ENCODE measurements around the gene LIAS. TPM values are rescaled to one million over a fixed set of nuclear protein-coding genes. Genes with fewer than 3 reads are reported as not detected.

The LIAS gene
- total and polyA plus RNA-seq, 2 of the 13 experiments (the other 11 are each of a cell fraction or from before 2014, with no cell fraction given) = 16.0 to 16.6 TPM

DNA sequence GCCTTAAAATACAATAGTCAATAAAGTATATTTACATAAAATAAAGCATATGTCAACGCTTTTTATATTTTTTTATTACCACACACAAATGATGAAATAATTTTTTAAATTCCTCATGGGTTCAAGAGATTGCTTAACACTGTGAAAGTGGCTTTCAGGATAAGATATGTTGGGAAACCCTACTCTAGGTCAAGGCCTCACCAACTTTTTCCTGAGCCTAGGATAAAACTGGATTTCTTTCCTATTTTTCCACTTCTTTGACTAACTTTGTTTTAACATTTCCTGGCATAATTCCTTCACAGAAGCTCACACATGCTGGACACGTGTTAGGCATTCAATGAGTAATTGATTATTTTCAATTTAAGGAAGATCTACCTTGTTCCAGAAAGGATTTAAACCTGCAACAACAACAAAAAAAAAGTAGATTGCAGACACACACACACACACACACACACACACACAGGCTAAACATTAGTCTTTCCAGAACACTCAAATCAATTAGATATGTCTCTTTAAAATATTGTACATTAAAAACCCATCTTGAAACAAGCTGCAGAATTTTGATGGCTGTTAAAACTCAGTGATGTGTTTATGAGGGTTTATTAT, 43.1 kb upstream of the LIAS start (continued):
- TF ChIP-seq, protein P1, sequence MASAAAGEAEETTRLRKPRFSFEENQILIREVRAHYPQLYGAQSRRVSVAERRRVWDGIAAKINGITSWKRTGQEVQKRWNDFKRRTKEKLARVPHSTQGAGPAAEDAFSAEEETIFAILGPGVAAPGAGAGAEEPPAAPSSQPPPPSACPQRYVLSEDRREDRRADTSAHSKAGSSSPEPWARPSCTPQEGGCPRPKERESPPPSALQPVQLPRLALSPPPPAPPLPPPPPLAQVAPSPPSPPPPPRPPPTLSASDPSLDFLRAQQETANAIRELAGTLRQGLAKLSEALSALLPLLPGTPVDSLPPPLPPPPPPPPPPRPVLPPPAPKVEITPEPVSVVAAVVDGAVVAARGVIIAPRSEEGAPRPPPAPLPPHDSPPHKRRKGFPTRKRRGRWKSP (CRISPR knock-in tag; IDR thresholded peaks at IDR 0.05) = peak; percentile 15; the same call in 1 of the 2 replicates
- TF ChIP-seq ZNF883 (CRISPR knock-in tag; IDR thresholded peaks at IDR 0.05; ENCODE audit: not compliant biosample characterization) = no peak
- TF ChIP-seq, protein P2, sequence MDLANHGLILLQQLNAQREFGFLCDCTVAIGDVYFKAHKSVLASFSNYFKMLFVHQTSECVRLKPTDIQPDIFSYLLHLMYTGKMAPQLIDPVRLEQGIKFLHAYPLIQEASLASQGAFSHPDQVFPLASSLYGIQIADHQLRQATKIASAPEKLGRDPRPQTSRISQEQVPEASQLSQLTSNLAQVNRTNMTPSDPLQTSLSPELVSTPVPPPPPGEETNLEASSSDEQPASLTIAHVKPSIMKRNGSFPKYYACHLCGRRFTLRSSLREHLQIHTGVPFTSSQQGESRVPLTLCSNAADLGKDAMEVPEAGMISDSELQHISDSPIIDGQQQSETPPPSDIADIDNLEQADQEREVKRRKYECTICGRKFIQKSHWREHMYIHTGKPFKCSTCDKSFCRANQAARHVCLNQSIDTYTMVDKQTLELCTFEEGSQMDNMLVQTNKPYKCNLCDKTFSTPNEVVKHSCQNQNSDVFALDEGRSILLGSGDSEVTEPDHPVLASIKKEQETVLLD (CRISPR knock-in tag; IDR thresholded peaks at IDR 0.05; ENCODE audit: low read depth) = no peak
- TF ChIP-seq, protein P3, sequence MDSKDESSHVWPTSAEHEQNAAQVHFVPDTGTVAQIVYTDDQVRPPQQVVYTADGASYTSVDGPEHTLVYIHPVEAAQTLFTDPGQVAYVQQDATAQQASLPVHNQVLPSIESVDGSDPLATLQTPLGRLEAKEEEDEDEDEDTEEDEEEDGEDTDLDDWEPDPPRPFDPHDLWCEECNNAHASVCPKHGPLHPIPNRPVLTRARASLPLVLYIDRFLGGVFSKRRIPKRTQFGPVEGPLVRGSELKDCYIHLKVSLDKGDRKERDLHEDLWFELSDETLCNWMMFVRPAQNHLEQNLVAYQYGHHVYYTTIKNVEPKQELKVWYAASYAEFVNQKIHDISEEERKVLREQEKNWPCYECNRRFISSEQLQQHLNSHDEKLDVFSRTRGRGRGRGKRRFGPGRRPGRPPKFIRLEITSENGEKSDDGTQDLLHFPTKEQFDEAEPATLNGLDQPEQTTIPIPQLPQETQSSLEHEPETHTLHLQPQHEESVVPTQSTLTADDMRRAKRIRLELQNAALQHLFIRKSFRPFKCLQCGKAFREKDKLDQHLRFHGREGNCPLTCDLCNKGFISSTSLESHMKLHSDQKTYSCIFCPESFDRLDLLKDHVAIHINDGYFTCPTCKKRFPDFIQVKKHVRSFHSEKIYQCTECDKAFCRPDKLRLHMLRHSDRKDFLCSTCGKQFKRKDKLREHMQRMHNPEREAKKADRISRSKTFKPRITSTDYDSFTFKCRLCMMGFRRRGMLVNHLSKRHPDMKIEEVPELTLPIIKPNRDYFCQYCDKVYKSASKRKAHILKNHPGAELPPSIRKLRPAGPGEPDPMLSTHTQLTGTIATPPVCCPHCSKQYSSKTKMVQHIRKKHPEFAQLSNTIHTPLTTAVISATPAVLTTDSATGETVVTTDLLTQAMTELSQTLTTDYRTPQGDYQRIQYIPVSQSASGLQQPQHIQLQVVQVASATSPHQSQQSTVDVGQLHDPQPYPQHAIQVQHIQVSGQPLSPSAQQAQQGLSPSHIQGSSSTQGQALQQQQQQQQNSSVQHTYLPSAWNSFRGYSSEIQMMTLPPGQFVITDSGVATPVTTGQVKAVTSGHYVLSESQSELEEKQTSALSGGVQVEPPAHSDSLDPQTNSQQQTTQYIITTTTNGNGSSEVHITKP (CRISPR knock-in tag; IDR thresholded peaks at IDR 0.05; ENCODE audit: low read depth) = no peak
- TF ChIP-seq, protein P4, sequence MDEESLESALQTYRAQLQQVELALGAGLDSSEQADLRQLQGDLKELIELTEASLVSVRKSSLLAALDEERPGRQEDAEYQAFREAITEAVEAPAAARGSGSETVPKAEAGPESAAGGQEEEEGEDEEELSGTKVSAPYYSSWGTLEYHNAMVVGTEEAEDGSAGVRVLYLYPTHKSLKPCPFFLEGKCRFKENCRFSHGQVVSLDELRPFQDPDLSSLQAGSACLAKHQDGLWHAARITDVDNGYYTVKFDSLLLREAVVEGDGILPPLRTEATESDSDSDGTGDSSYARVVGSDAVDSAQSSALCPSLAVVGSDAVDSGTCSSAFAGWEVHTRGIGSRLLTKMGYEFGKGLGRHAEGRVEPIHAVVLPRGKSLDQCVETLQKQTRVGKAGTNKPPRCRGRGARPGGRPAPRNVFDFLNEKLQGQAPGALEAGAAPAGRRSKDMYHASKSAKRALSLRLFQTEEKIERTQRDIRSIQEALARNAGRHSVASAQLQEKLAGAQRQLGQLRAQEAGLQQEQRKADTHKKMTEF (CRISPR knock-in tag; IDR thresholded peaks at IDR 0.05) = peak; percentile 37; the same call in 1 of the 2 replicates
- TF ChIP-seq CENPT (CRISPR knock-in tag; IDR thresholded peaks at IDR 0.05; ENCODE audit: low read depth) = no peak
- peak; percentile 71; the same call in 1 of the 2 replicates for TF ChIP-seq HMG20A (CRISPR knock-in tag; IDR thresholded peaks at IDR 0.05; ENCODE audit: borderline replicate concordance)
- TF ChIP-seq, protein P5, sequence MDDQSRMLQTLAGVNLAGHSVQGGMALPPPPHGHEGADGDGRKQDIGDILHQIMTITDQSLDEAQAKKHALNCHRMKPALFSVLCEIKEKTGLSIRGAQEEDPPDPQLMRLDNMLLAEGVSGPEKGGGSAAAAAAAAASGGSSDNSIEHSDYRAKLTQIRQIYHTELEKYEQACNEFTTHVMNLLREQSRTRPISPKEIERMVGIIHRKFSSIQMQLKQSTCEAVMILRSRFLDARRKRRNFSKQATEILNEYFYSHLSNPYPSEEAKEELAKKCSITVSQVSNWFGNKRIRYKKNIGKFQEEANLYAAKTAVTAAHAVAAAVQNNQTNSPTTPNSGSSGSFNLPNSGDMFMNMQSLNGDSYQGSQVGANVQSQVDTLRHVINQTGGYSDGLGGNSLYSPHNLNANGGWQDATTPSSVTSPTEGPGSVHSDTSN (CRISPR knock-in tag; IDR thresholded peaks at IDR 0.05; ENCODE audit: borderline replicate concordance) = no peak
- no peak for TF ChIP-seq PHF20 (CRISPR knock-in tag; IDR thresholded peaks at IDR 0.05)
- TF ChIP-seq SALL1 (CRISPR knock-in tag; IDR thresholded peaks at IDR 0.05) = peak; percentile 24; the same call in 1 of the 2 replicates
- TF ChIP-seq ZNF616 (CRISPR knock-in tag; IDR thresholded peaks at IDR 0.05; ENCODE audit: low read depth) = no peak

Data from HepG2 (cell line).